Ishikawa (cell line): Measurements from ENCODE around the gene PSORS1C1.

ENCODE experiments used
- CREB1 ChIP-seq: IDR thresholded peaks from 2 replicates; pipeline ENCODE4 v1.6.1; 2012; ENCODE audit warnings: low read depth
- EP300 ChIP-seq: IDR thresholded peaks from 2 replicates; pipeline ENCODE4 v1.6.1; 2012; ENCODE audit warnings: borderline replicate concordance
- RAD21 ChIP-seq: IDR thresholded peaks from 2 replicates; pipeline ENCODE4 v1.6.1; 2012; ENCODE audit warnings: low read depth
- TAF1 ChIP-seq: IDR thresholded peaks from 2 replicates; pipeline ENCODE4 v1.6.1; 2012; ENCODE audit warnings: low read depth, mild to moderate bottlenecking
- TCF12 ChIP-seq: IDR thresholded peaks from 2 replicates; pipeline ENCODE4 v1.6.1; 2012; ENCODE audit warnings: low read depth
- YY1 ChIP-seq: IDR thresholded peaks from 2 replicates; pipeline ENCODE4 v1.6.1; 2012; ENCODE audit warnings: low read depth
- ZBTB7A ChIP-seq: IDR thresholded peaks from 2 replicates; pipeline ENCODE4 v1.6.1; 2012; ENCODE audit warnings: low read depth
- TF ChIP-seq, protein P1 (sequence below): IDR thresholded peaks from 2 replicates; pipeline ENCODE4 v1.6.1; 2012; ENCODE audit warnings: low read depth, mild to moderate bottlenecking
- TF ChIP-seq, protein P2 (sequence below): IDR thresholded peaks from 2 replicates; pipeline ENCODE4 v1.6.1; 2012

DNA sequence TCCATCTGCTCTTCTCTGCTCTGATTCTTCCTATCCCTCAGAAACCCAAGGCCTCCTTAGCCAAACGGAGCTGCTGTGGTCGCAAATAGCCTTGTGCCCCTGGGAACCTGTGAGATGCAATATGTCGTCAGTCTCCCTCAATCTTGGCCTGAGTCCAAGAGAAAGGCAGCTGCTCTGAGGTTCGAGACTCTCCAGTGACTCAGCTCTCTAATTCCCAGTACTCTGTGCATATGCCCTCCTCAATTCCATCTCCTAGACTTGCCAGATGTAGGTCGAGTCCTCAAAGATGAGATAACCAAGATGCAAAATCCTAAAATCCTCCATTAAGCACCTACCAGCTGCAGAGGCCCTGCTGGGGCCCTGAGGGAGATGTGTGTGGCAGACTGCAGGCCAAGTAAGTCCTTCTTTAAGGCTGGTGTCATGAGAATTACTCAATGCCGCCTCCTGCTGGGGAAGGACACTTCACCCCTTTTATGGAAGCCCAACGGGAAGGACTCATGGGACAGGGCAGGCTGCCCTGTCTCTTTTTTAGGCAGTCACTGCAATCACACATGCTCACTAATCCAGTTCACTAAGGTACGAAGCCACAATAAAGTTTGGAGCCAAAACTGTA is 30.8 kb upstream of the PSORS1C1 start:
- TF ChIP-seq EP300: no peak
- no peak for TF ChIP-seq YY1
- TF ChIP-seq RAD21: 0 out of 2 replicates have a peak, but pooled peaks have one; percentile 12
- no peak for TF ChIP-seq TAF1
- TF ChIP-seq TCF12: no peak
- no peak for TF ChIP-seq ZBTB7A
- no peak for TF ChIP-seq CREB1
- TF ChIP-seq, protein P1, sequence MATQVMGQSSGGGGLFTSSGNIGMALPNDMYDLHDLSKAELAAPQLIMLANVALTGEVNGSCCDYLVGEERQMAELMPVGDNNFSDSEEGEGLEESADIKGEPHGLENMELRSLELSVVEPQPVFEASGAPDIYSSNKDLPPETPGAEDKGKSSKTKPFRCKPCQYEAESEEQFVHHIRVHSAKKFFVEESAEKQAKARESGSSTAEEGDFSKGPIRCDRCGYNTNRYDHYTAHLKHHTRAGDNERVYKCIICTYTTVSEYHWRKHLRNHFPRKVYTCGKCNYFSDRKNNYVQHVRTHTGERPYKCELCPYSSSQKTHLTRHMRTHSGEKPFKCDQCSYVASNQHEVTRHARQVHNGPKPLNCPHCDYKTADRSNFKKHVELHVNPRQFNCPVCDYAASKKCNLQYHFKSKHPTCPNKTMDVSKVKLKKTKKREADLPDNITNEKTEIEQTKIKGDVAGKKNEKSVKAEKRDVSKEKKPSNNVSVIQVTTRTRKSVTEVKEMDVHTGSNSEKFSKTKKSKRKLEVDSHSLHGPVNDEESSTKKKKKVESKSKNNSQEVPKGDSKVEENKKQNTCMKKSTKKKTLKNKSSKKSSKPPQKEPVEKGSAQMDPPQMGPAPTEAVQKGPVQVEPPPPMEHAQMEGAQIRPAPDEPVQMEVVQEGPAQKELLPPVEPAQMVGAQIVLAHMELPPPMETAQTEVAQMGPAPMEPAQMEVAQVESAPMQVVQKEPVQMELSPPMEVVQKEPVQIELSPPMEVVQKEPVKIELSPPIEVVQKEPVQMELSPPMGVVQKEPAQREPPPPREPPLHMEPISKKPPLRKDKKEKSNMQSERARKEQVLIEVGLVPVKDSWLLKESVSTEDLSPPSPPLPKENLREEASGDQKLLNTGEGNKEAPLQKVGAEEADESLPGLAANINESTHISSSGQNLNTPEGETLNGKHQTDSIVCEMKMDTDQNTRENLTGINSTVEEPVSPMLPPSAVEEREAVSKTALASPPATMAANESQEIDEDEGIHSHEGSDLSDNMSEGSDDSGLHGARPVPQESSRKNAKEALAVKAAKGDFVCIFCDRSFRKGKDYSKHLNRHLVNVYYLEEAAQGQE: no peak
- TF ChIP-seq, protein P2, sequence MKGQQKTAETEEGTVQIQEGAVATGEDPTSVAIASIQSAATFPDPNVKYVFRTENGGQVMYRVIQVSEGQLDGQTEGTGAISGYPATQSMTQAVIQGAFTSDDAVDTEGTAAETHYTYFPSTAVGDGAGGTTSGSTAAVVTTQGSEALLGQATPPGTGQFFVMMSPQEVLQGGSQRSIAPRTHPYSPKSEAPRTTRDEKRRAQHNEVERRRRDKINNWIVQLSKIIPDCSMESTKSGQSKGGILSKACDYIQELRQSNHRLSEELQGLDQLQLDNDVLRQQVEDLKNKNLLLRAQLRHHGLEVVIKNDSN: no peak
